Measurements from ENCODE around the gene PNLDC1.
"Not testable (repeated sequence)": the region's sequence is repeated elsewhere in the genome, so short reads cannot be mapped to it uniquely, and the experiment has no call there.

Gene PNLDC1

DNA sequence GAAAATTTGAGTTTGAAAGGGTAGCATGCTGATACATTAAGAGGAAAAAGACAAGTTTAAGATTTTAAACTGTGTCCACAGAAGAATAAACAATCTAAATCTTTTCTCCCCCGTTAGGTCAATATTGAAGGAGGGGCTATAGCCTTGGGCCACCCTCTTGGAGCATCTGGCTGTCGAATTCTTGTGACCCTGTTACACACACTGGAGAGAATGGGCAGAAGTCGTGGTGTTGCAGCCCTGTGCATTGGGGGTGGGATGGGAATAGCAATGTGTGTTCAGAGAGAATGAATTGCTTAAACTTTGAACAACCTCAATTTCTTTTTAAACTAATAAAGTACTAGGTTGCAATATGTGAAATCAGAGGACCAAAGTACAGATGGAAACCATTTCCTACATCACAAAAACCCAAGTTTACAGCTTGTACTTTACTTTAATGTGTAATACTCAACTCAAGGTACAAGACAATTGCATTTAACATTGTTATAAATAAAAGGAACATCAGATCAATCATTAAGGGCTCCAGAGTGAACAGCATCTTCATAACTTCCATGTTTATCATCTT lies 21.5 kb upstream of the PNLDC1 start:
- no peak for DNase-seq (ENCODE audit: low spot score)

GRCh38 chr6:159788276-159788675 lies 11.8 kb upstream of the PNLDC1 start:
- no peak for DNase-seq (ENCODE audit: low spot score)

- peak; percentile 41 for DNase-seq (ENCODE audit: low spot score)
Measured at GRCh38 chr6:159788753-159789376, 11.2 kb upstream of the PNLDC1 start.

- DNase-seq (ENCODE audit: low spot score) = peak; percentile 97
Measured at GRCh38 chr6:159789377-159790148, 10.5 kb upstream of the PNLDC1 start, which contains the start of gene TCP1. TCP1 (minus strand) TSS chr6:159789602; CDS start chr6:159789468, 134 bp downstream.

DNA sequence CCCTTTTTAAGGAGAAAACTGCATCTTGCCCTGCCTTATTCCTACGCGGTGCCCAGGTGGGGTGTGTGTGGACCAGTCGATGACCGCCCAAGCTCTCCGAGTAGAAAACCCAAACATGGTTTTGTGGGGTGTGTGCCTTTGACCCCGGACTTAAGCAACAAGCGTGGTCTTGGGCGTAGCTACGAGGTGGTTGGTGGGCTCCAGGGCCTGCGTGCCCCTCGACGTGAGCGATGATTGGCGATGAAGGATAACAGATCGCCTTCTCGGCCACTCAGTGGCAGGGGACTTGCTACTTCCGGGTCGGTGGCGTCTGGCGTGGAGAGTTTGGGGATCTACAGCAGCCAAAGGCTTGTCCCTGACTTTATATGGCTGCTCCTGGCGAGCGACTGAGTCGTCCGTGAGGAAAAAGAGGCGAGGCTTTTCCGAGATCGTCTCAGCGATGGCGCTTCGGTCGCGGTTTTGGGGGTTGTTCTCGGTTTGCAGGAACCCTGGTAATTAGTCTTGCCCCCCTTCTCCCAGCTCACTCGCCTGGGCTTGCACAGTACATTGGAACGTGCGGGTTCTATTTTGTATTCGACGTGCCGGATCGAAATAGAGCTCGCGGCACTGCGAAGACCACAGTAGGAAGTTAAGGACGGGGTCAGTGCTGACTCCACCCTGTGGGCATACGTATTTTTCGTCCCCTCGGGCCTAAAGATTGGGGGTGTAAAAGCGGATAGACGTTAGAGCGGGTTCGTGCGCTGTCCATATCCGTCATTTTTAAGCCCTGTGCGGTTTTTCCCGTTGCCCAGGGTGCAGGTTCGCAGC lies 9.7 kb upstream of the PNLDC1 start, which contains the start of gene MRPL18:
TSS of gene MRPL18 (plus strand) at position 319 of the 807 bp plus-strand sequence. CDS start at position 440, 121 bp downstream.
- DNase-seq (ENCODE audit: low spot score) = peak; percentile 97

DNA sequence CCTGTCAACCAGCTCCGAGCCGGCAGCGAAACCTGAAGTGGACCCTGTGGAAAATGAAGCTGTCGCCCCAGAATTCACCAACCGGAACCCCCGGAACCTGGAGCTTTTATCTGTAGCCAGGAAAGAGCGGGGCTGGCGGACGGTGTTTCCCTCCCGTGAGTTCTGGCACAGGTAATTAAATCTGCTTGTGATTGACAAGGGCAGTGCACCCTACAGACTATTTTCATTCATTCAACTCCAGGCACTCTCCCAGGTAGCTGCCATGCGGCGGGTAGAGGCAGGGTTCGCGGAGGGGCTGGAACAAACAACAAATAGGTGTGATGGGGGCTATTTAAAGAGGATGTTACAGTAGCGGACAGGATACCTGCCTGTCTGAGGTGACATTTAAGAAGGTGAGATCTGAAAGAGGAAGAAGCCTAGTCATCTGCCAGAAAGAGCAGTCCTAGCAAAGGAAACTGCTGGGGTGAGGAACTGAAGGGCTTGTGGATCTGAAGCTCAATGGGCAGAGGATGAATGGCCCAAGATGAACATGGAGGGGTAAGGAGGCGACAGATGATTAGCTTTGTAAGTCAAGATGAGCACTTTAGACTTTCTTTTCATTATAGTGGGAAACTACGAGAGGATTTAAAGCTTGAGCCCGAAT lies 9.0 kb upstream of the PNLDC1 start:
- no peak for DNase-seq (ENCODE audit: low spot score)

GRCh38 chr6:159794976-159795375 lies 5.1 kb upstream of the PNLDC1 start:
- not testable (repeated sequence) for DNase-seq (ENCODE audit: low spot score)

DNA sequence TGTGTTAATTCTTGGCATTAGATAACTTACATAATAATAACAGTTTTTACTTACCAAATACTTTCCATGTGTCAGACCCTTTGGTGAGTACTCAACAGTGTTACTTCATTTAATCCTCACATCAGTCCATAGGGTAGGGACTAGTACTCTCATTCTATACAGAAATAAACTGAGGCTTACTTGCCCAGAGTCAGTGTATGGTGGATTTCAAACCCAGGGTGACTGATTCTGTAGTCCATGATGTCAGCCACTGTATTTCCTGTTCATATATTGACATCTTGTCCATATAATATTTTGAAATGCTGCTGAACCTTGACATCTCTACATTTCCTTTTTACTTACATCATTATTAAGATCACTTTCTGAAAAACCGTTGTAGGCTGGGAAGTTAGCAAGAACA lies 2.5 kb upstream of the PNLDC1 start:
- no peak for DNase-seq (ENCODE audit: low spot score)

DNA sequence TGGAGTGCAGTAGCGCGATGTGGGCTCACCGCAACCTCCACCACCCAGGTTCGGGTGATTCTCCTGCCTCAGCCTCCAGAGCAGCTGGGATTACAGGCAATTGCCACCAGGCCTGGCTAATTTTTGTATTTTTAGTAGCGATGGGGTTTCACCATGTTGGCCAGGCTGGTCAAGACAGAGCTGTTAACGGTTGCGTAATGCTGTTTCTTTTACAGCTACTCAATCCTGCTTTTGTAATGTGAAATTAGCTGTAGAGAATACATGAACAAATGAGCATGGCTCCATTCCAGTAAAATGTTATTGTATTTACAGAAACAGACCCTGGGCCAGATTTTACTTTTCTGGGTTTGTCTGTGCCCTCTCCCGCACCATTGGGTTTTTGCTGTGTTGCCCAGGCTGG lies 1.9 kb downstream of the PNLDC1 start:
- DNase-seq (ENCODE audit: low spot score) = no peak

GRCh38 chr6:159804504-159804903 lies 4.4 kb downstream of the PNLDC1 start:
- no peak for DNase-seq (ENCODE audit: low spot score)

GRCh38 chr6:159805440-159806020 lies 5.5 kb downstream of the PNLDC1 start:
- DNase-seq (ENCODE audit: low spot score) = no peak

DNA sequence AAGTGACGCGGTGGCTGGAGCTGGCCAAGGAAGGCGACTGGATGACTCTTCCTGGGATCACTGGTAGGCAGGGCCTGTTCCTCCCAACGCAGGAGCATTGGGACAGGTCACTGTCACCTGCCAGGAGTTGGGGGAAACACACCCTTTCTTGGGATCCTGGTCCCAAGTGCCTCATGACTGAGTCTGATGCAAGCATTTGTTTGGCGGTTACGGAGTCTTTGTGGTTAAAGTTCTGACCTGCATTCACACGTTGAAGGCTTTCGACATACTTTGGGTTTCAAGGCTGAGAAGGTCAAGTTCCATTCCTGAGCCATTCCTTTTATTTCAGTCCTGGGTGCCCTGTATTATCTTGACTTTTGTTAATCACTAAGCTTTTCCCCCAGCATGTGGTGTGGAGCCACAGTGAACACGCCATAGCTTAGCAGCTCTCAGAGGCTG lies 6.0 kb downstream of the PNLDC1 start:
- DNase-seq (ENCODE audit: low spot score) = no peak

- no peak for DNase-seq (ENCODE audit: low spot score)
Measured at GRCh38 chr6:159807150-159807858, 7.2 kb downstream of the PNLDC1 start.

DNA sequence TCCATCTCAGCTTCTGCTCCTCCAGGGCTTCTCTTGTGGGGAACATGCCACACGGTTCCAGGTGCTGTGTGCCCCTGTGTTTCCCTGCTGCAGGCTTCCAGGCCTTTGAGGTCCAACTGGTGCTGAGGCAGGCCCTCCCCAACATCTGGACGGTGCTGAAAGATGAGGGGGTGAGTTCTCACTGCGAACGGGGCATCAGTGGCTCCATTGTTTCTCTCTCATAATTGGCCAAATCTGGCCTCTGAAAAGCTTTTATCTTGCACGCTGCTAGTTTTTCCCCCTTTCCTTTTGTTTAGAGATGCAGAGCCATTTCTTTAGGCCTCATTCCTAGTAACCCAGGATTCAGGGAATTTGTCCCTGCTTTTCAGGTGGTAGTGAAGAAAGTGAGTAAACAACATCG lies 8.6 kb downstream of the PNLDC1 start:
- no peak for DNase-seq (ENCODE audit: low spot score)

DNA sequence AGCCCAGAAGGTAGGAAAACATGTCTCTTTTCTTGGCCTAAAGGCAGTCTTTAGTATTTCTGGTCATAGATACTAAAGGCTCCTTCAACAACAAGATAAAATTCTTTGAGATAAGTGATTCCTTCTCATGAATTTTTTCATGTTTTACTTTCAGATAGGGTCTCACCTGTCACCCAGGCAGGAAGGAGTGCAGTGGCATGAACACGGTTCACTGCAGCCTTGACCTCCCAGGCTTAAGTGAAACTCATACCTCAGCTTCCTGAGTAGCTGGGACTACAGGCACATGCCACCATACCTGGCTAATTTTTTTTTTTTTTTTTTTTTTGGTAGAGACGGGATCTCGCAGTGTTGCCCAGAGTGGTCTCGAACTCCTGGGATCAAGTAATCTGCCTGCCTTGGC lies 9.1 kb downstream of the PNLDC1 start:
- DNase-seq (ENCODE audit: low spot score) = no peak

GRCh38 chr6:159813781-159814180 lies 13.7 kb downstream of the PNLDC1 start:
- no peak for DNase-seq (ENCODE audit: low spot score)

DNA sequence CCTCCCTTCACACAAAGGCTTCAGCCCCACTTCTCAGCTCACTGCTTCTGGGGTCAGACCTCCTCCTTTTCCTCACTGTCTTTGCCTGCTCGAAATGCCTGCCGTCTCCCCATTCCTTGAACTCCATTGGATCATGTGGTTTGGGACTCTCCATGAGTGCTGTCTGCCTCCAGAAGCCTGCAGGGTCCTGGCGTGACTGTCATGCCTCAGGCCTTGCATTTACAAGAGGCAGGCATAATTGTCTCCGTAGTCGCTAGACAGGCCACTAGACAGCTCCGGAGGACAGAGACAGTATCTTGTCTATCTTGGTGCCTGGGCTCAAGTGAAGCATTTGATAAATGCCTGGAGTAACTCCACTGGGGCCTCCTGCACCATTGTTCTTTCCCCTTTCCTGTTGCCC lies 15.3 kb downstream of the PNLDC1 start:
- no peak for DNase-seq (ENCODE audit: low spot score)

DNA sequence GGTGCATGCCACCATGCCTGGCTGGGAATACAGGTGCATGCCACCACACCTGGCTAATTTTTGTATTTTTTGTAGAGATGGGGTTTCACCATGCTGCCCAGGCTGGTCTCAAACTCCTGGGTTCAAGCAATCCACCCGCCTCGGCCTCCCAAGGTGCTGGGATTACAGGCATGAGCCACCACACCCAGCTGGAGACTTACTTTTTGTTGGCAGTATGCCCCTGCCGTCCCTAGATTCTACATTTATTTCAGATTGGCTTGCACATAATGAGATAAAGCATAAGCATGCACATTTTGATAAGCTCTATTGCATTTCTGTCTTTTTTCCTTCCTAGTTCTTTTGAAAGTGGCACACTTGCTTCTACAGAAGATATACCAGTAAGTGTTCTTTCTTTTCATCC lies 16.7 kb downstream of the PNLDC1 start:
- DNase-seq (ENCODE audit: low spot score) = not testable (repeated sequence)

- DNase-seq (ENCODE audit: low spot score) = no peak
Measured at GRCh38 chr6:159817951-159818739, 18.1 kb downstream of the PNLDC1 start.

DNA sequence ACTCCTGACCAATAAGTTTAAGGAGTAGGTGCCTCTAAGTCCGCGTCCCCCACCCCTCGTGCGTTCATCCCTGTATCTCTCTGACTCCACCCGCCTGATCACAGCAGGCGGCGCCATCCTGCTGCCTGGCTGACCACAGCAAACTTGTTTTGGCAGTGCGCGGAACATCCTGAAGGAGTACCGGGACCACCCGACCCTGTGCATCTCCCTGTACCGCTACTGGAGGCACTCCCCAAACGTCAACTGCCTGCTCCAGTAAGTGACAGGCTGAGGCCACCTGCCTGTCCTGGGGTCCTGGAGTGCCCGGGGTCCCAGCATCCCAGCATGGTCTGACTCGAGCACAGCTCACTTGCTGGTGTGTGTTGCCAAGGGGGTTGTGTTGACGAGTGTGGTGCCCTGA lies 19.0 kb downstream of the PNLDC1 start:
- DNase-seq (ENCODE audit: low spot score) = no peak
